GM19324 (cell line): Measurements from ENCODE around the gene GALNTL6.
"Not testable (repeated sequence)": the region's sequence is repeated elsewhere in the genome, so short reads cannot be mapped to it uniquely, and the experiment has no call there.

ENCODE experiments used
- ATAC-seq: cut with Tn5 transposase; IDR thresholded peaks from one replicate; pipeline ENCODE4 v1.9.1; 2021; ENCODE audit warnings: mild to moderate bottlenecking, moderate library complexity; ENCODE audit not compliant: unreplicated experiment, low FRiP score

GALNTL6 gene

GRCh38 chr4:172706000-172706399 is 892.8 kb downstream of the GALNTL6 start:
- no peak for ATAC-seq

GRCh38 chr4:172707622-172708021 is 894.4 kb downstream of the GALNTL6 start:
- ATAC-seq: no peak

DNA sequence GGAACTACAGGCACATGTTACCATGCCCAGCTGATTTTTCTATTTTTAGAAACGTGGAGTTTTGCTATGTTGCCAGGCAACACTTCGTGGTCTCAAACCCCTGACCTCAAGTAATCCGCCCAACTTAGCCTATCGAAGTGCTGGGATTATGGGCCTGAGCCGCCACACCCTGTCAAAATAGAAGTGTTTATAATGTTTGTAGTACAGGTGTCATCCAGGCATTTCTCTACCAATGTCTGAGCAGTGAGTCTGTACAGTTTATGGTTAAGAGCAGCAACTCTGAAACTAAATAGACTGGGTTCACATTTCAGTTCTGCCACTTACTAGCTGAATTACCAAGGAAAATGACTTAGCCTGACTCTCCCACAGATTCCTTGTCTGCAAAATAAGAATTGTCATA is 895.0 kb downstream of the GALNTL6 start:
- no peak for ATAC-seq

DNA sequence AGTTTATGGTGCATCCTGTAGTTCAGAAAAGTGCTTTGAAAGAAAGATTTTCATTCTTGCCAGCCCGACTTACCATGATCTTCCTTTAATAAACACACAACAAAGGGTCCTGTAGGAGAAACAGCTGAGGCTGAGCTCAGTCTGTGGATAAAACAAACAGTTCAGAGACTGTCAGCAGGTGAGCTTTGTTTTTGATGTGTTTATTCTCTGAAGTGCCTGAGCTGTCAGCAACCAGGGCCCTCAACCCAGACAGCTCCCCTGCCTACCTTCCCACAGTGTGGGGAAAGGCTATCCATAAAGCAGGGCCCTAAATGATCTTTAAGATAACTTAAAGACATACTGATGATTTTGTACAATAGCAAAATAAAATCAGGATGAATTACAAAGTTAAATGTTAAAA is 896.2 kb downstream of the GALNTL6 start:
- ATAC-seq: no peak

GRCh38 chr4:172716291-172716690 is 903.1 kb downstream of the GALNTL6 start:
- ATAC-seq: no peak

DNA sequence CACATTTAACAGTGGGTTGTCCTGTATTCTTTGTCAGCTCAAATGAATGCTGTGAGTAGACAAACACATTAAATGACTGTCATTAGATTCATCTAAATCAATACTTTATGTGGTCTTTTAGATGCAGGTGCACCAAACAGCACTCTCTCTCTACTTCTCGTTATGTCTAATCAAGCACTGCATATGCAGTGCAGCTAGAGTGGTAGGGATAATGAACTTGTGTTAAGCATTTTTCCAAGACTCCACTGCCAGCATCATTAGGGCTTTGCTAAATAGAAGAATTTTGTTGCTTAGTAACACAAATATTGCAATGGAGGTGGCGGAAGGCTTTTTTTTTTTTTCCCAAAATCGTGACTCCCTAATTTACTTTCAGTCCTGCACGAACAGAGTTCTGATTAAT is 908.5 kb downstream of the GALNTL6 start:
- ATAC-seq: no peak

GRCh38 chr4:172725581-172725980 is 912.4 kb downstream of the GALNTL6 start:
- no peak for ATAC-seq

DNA sequence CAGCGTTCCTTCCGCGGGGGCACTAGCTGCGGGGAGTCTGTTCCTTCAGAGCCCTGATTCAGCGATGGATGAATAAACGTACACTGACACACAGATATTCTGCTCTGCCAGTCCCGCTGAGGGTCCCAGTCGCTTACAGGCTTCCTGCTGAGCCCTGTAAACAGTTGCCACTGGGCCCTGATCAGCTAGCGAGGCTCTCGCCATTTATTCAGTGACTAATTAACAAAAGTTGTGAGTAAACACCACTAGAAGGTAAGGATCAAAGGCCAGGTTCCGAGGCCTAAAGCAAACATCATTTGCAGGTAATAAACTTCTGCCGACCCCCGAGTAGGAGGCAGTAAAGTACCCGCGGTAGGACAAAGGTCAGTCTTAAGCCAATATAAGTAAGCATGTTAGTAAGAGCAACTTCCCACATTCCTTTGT is 912.8 kb downstream of the GALNTL6 start:
- ATAC-seq: no peak

GRCh38 chr4:172727631-172728030 is 914.4 kb downstream of the GALNTL6 start:
- ATAC-seq: no peak

DNA sequence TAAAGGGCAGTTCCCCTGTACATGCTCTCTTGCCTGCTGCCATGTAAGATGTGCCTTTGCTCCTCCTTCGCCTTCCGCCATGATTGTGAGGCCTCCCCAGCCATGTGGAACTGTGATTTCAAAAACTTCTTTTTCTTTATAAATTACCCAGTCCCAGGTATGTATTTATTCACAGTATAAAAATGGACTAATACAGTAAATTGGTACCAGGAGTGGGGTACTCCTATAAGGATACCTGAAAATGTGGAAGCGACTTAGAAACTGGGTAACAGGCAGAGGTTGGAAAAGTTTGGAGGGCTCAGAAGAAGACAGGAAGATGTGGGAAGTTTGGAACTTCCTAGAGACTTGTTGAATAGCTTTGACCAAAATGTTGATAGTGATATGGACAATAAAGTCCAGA is 920.4 kb downstream of the GALNTL6 start:
- ATAC-seq: not testable (repeated sequence)

DNA sequence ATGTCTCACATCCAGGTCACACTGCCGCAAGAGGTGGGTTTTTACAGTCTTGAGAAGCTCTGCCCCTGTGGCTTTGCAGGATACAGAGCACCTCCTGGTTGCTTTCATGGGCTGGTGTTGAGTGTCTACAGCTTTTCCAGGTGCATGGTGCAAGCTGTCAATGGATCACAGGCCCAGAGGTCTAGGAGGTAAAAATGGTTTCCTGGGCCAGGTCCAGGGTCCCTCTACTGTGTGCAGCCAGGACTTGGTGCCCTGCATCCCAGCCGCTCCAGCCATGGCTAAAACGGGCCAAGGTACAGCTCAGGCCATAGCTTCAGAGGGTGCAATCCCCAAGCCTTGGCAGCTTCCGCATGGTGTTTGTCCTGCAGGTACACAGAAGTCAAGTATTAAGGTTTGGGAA is 921.4 kb downstream of the GALNTL6 start:
- ATAC-seq: no peak

DNA sequence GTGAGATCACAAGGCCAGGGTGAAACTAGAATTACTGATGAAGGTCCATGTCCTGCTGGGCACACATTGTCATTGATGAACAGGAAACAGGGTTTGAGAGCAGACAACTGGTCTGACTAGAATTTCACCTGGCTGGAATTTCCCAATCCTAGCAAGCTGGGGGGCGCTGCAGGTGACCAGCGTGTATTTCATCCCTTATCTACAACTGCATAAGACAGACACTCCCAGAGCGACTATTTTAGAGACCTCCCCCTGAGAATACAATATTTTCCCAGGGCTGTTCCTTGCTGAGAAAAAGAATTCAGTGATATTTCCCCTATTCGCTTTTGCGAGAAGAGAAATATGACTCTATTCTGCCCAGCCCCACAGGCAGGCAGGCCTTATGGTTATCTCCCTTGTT is 922.8 kb downstream of the GALNTL6 start:
- no peak for ATAC-seq

DNA sequence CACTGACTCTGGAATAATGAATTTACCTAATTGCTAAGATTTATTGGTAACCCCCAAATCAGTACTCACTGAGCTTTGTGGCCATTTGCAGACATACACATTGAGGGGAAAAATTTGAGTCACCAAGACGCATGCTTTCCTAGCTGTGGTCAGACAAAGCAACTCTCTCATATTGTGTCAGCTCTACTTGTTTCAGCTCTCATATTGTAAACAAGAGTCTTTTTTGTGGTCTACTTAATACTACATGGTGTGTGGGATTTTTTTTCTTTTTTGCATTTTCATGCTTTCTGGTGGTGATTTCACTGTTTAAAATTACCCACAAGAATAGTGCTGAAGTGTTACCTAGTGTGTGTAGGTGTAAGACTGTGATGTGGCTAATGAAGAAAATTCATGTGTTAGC is 927.2 kb downstream of the GALNTL6 start:
- peak; percentile 79 for ATAC-seq

- ATAC-seq: peak; percentile 73
Measured at GRCh38 chr4:172750910-172751309, 937.7 kb downstream of the GALNTL6 start.

DNA sequence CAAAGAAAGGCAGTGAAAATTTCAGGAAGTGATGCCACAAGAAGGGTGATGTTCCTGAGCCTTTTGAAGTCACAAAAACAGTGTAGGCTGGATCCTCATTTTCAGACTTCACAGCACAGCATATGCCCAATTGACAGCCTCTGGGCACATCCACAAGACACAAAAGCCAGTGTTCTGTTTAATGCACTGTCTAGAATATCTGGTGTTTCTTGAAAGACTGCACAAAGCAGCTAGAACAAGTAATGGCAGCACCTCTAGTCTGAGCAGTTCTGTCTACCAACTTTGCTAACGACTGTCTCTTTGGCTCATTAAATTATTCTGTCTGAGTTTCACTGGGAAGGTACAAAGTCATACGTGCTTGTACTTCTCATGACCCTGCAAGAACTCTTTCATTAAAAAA is 938.3 kb downstream of the GALNTL6 start:
- ATAC-seq: no peak

DNA sequence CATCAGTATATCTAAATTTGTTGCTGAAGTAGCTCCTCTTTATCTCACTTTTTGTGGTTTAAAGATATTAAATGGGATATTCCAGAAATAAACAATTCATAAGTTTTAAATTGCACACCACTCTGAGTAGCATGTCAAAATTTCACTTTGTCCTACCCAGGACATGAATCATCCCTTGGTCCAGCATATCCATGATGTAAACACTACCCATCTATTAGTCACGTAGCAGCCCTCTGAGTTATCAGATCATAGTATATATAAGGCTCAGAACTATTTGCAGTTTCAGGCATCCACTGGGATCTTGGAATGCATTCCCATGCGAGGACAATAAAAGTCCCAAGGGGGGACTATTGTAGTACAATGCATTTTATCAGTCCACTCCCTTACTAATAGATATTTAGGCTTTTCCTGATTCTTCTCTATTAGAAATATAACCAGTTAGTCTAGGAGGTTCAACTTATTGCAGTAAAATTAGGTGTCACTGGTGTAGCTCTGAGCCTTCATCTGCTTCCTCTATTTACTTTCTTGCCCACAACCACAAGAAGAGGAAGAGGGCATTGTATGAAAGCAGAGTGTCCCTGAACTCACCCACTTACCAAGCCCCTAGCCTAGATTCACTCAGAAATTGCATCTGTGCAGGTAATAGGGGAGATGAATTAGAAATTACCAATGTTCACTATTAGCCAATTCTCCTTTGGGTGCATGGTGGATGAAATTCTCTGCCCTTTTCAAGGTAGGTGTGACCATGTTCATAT is 945.6 kb downstream of the GALNTL6 start:
- no peak for ATAC-seq

GRCh38 chr4:172760512-172760911 is 947.3 kb downstream of the GALNTL6 start:
- ATAC-seq: no peak

DNA sequence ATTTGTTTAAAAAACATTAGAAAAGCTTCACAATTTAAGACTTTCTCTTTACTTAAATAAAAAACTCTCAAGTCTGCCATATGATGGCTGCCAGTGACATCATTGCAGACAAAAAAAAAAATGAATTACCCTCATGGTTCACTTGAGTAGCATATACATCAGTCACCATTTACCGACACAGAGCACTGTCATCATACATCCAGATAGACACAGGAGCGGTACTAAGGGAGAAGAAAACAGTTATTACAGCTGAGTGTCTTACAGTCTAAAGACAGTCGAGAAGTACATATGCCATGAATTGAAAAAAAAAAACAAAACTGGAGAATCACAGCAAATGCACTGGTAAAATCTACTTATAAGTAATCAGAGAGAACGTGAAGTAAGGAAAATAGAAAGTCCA is 949.7 kb downstream of the GALNTL6 start:
- ATAC-seq: no peak

DNA sequence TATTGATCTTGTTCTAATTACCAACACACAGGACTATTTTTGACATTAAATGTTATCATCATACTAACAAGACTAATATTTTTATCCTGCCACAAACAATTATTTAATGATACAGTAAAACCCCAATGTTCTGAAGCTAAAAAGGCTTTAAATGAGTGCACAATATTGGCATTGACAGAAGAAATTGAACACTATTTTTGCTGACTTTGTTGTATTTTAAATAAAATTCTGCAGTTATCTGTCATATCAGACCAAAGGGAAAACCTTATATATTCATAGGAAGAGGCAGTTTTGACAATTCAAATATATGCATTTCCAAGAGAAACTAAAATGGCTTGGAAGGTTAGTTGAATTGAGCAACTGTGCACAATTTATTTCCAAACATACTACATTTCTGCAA is 957.6 kb downstream of the GALNTL6 start:
- no peak for ATAC-seq

GRCh38 chr4:172772781-172773180 is 959.6 kb downstream of the GALNTL6 start:
- ATAC-seq: no peak

- no peak for ATAC-seq
Measured at GRCh38 chr4:172776203-172776861, 963.1 kb downstream of the GALNTL6 start.

DNA sequence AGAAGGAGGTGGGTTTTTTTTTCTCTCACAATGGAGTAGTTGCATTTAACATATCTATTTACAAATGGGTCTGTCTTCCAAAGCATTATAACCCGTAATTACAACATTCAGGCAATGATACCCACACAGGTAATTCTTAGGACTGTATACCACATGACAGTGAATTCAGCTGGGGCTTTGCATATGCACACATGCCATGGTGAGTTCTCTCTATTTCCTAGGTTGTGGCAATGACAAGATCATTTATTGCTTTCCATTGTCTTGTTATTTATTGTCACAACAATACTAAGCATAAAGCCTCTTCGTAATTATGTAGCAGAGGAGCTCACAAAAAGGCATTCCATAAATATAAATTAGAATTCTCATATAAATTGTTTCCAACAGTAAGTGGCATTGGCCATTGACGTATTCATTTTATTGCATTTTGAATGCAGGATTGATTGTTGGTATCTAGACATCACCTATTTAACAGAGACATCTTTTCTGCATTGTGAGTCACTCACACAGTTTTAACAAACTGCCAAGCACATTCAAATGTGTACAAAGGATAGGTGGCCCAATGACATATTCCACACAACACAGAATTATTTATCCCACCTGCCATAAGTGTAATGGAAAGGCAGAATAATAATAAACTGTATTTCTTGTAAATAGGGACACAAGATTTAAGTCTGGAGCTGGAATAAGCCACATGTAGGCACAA is 964.7 kb downstream of the GALNTL6 start:
- ATAC-seq: no peak
